Neural cell (in vitro differentiated cells): ENCODE measurements around the gene SYK. TPM values are rescaled to one million over a fixed set of nuclear protein-coding genes. Genes with fewer than 3 reads are reported as not detected.

Experiments used
- H2AFZ ChIP-seq: fragments of 200-600, 300-800 bp; sonication (generic), shearing (Covaris generic); 2 replicates; pipeline ENCODE4 v1.6.0; 2014; ENCODE audit warnings: low read depth, mild to moderate bottlenecking, antibody characterized with exemption, low read length, moderate library complexity
- H3F3A ChIP-seq: fragments of 200-600 bp; shearing (Covaris generic); 2 replicates; pipeline ENCODE4 v1.6.1; 2016; ENCODE audit warnings: mild to moderate bottlenecking, moderate library complexity, mixed read lengths, antibody characterized with exemption, low read length; ENCODE audit not compliant: insufficient read depth, poor library complexity, severe bottlenecking
- H3K27ac ChIP-seq: fragments of 200-600, 300-800 bp; sonication (generic), shearing (Covaris generic); 2 replicates; pipeline ENCODE4 v1.5.1; 2014; ENCODE audit warnings: mild to moderate bottlenecking, low read length, moderate library complexity
- H3K27me3 ChIP-seq: fragments of 300-800, 200-600 bp; sonication (generic), shearing (Covaris generic); 2 replicates; pipeline ENCODE4 v1.6.0; 2014; ENCODE audit warnings: mild to moderate bottlenecking, low read depth, low read length, moderate library complexity; ENCODE audit not compliant: insufficient read depth
- H3K36me3 ChIP-seq: fragments of 300-800, 200-600 bp; sonication (generic), shearing (Covaris generic); 2 replicates; pipeline ENCODE4 v1.5.1; 2014; ENCODE audit warnings: mild to moderate bottlenecking, antibody characterized with exemption, low read length, moderate library complexity; ENCODE audit not compliant: insufficient read depth
- H3K4me2 ChIP-seq: fragments of 300-800, 200-600 bp; sonication (generic), shearing (Covaris generic); 2 replicates; pipeline ENCODE4 v1.6.0; 2014; ENCODE audit warnings: mild to moderate bottlenecking, low read length
- H3K4me3 ChIP-seq: fragments of 300-800, 200-600 bp; sonication (generic), shearing (Covaris generic); 2 replicates; pipeline ENCODE4 v1.5.1; 2014; ENCODE audit warnings: mild to moderate bottlenecking, low read length, moderate library complexity
- H3K79me2 ChIP-seq: fragments of 200-600 bp; shearing (Covaris generic); replicated peaks from 2 replicates; pipeline ENCODE4 v1.6.0; 2014; ENCODE audit warnings: mild to moderate bottlenecking, low read length, moderate library complexity; ENCODE audit not compliant: insufficient read depth
- H3K9ac ChIP-seq: fragments of 300-800, 200-600 bp; sonication (generic), shearing (Covaris generic); 2 replicates; pipeline ENCODE4 v1.6.1; 2016; ENCODE audit warnings: mild to moderate bottlenecking, low read length, mixed read lengths
- H3K9me2 ChIP-seq: fragments of 200-600 bp; shearing (Covaris generic); 2 replicates; pipeline ENCODE4 v1.6.1; 2016; ENCODE audit warnings: mild to moderate bottlenecking, low read length, mixed read lengths; ENCODE audit not compliant: insufficient read depth
- H3K9me3 ChIP-seq: fragments of 200-600, 300-800 bp; sonication (generic), shearing (Covaris generic); 2 replicates; pipeline ENCODE4 v1.6.1; 2016; ENCODE audit warnings: mild to moderate bottlenecking, mixed run types, low read length, moderate library complexity, mixed read lengths
- H4K20me1 ChIP-seq: fragments of 200-600 bp; shearing (Covaris generic); 2 replicates; pipeline ENCODE4 v1.6.1; 2016; ENCODE audit warnings: mild to moderate bottlenecking, mixed run types; ENCODE audit not compliant: insufficient read depth
- EP300 ChIP-seq: fragments of 450-650 bp; conservative IDR thresholded peaks from 2 replicates; pipeline ENCODE4 v1.6.1; 2014; ENCODE audit warnings: antibody characterized with exemption, mild to moderate bottlenecking, moderate library complexity; ENCODE audit not compliant: poor library complexity, severe bottlenecking
- EZH2 ChIP-seq: fragments of 200-600, 300-800 bp; shearing (Covaris generic), sonication (generic); IDR thresholded peaks from 2 replicates; pipeline ENCODE4 v1.6.1; 2014; ENCODE audit warnings: antibody characterized with exemption, low read length, borderline replicate concordance, mild to moderate bottlenecking; ENCODE audit not compliant: insufficient read depth, poor library complexity, severe bottlenecking
- POLR2AphosphoS5 ChIP-seq: IDR thresholded peaks from 2 replicates; pipeline ENCODE4 v1.6.1; 2012
- RAD21 ChIP-seq: fragments of 450-650 bp; conservative IDR thresholded peaks from 2 replicates; pipeline ENCODE4 v1.6.1; 2014; ENCODE audit warnings: antibody characterized with exemption, mild to moderate bottlenecking, moderate library complexity
- REST ChIP-seq: IDR thresholded peaks from 2 replicates; pipeline ENCODE4 v1.6.1; 2012; ENCODE audit warnings: borderline replicate concordance
- SMC3 ChIP-seq: fragments of 450-650 bp; conservative IDR thresholded peaks from 2 replicates; pipeline ENCODE4 v1.6.1; 2014; ENCODE audit warnings: antibody characterized with exemption, mild to moderate bottlenecking, moderate library complexity; ENCODE audit not compliant: poor library complexity
- TAF1 ChIP-seq: IDR thresholded peaks from 2 replicates; pipeline ENCODE4 v1.6.1; 2012; ENCODE audit warnings: low read depth
- polyA plus RNA-seq: library from polyadenylated mRNA; depleted of rRNA; stranded (reverse); fragments of >200 nt; gene quantifications from 2 replicates; pipeline ENCODE4 v1.2.3, GENCODE V29; 2014
- TF ChIP-seq, protein P1 (sequence below): fragments of 450-650 bp; IDR thresholded peaks from 2 replicates; pipeline ENCODE4 v1.5.1; 2014; ENCODE audit warnings: antibody characterized with exemption, mild to moderate bottlenecking, moderate library complexity; ENCODE audit not compliant: poor library complexity, severe bottlenecking

Gene SYK
- polyA plus RNA-seq, 1 donor from 2014 or later, result not detected

DNA sequence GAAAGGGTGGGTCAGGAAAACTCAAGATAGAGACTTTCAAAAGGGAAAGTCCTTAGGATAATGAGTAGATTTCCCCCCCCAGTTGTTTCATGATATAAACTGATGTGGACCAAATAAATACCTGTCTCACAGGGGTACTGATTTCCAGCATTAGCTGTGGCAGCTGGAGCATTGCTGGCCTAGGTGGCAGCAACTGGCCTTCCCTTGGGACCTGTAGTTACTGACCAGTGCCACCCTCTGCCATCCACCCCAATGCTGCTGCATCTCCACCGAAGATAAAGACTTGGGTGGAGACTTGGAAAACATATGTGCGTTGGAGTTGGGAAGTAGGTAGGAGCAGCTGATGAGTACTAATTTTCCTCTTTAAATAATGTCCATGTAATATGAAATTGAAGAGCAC is 71.8 kb downstream of the SYK start:
- Histone ChIP-seq H3K4me2 (no peak overlapping the region), H4K20me1 (no peaks in the 10 kb centered on the region)
- TF ChIP-seq REST, result no peak

GRCh38 chr9:90874194-90874593 is 72.6 kb downstream of the SYK start:
- Histone ChIP-seq H3K9me3 (no peaks in the 10 kb centered on the region), H3K27me3 (no peaks in the 10 kb centered on the region), H2AFZ (no peak overlapping the region)

More for the DNA sequence above, 71.8 kb downstream of the SYK start:
- no peaks in the 10 kb centered on the region for H3K79me2 ChIP-seq
- H3K9me2 ChIP-seq, result no peaks in the 10 kb centered on the region
- H3K36me3 ChIP-seq, result no peaks in the 10 kb centered on the region
- H3K9me3 ChIP-seq, result no peaks in the 10 kb centered on the region
- H3K9ac ChIP-seq, result no peak overlapping the region
- H2AFZ ChIP-seq, result no peak overlapping the region
- no peak overlapping the region for H3K4me3 ChIP-seq
- H3K27ac ChIP-seq, result no peak overlapping the region
- no peaks in the 10 kb centered on the region for H3K27me3 ChIP-seq
- no peaks in the 10 kb centered on the region for H3F3A ChIP-seq

GRCh38 chr9:90878562-90878961 is 76.9 kb downstream of the SYK start:
- Histone ChIP-seq H3F3A (no peaks in the 10 kb centered on the region), H3K27me3 (no peaks in the 10 kb centered on the region), H3K9me3 (no peaks in the 10 kb centered on the region), H3K9me2 (no peaks in the 10 kb centered on the region), H3K4me3 (no peak overlapping the region), H3K9ac (no peak overlapping the region), H3K36me3 (no peaks in the 10 kb centered on the region), H3K27ac (no peak overlapping the region), H2AFZ (no peak overlapping the region), H3K79me2 (no peaks in the 10 kb centered on the region), H3K4me2 (no peak overlapping the region), H4K20me1 (no peaks in the 10 kb centered on the region)
- TF ChIP-seq SMC3 (no peak), TAF1 (no peak), EZH2 (no peak), POLR2AphosphoS5 (no peak), EP300 (no peak), RAD21 (no peak)
- TF ChIP-seq, protein P1, sequence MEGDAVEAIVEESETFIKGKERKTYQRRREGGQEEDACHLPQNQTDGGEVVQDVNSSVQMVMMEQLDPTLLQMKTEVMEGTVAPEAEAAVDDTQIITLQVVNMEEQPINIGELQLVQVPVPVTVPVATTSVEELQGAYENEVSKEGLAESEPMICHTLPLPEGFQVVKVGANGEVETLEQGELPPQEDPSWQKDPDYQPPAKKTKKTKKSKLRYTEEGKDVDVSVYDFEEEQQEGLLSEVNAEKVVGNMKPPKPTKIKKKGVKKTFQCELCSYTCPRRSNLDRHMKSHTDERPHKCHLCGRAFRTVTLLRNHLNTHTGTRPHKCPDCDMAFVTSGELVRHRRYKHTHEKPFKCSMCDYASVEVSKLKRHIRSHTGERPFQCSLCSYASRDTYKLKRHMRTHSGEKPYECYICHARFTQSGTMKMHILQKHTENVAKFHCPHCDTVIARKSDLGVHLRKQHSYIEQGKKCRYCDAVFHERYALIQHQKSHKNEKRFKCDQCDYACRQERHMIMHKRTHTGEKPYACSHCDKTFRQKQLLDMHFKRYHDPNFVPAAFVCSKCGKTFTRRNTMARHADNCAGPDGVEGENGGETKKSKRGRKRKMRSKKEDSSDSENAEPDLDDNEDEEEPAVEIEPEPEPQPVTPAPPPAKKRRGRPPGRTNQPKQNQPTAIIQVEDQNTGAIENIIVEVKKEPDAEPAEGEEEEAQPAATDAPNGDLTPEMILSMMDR, result no peak

More at GRCh38 chr9:90874194-90874593, 72.6 kb downstream of the SYK start:
- Histone ChIP-seq H3K27ac (no peak overlapping the region), H4K20me1 (no peaks in the 10 kb centered on the region), H3F3A (no peaks in the 10 kb centered on the region), H3K4me2 (no peak overlapping the region), H3K9me2 (no peaks in the 10 kb centered on the region), H3K79me2 (no peaks in the 10 kb centered on the region), H3K4me3 (no peak overlapping the region), H3K9ac (no peak overlapping the region), H3K36me3 (no peaks in the 10 kb centered on the region)
- TF ChIP-seq SMC3, result no peak
- no peak for TF ChIP-seq TAF1
- no peak for TF ChIP-seq EZH2
- TF ChIP-seq POLR2AphosphoS5, result no peak
- no peak for TF ChIP-seq RAD21
